NCI-H2029 treated with DMSO at 0.1 percent for 48 hours (cell line): ENCODE data around the gene GMPPA.

Experiments
- DNase-seq: peaks from one replicate; lab custom pipeline; 2025; lab: John Stamatoyannopoulos, UW

Gene GMPPA

DNA sequence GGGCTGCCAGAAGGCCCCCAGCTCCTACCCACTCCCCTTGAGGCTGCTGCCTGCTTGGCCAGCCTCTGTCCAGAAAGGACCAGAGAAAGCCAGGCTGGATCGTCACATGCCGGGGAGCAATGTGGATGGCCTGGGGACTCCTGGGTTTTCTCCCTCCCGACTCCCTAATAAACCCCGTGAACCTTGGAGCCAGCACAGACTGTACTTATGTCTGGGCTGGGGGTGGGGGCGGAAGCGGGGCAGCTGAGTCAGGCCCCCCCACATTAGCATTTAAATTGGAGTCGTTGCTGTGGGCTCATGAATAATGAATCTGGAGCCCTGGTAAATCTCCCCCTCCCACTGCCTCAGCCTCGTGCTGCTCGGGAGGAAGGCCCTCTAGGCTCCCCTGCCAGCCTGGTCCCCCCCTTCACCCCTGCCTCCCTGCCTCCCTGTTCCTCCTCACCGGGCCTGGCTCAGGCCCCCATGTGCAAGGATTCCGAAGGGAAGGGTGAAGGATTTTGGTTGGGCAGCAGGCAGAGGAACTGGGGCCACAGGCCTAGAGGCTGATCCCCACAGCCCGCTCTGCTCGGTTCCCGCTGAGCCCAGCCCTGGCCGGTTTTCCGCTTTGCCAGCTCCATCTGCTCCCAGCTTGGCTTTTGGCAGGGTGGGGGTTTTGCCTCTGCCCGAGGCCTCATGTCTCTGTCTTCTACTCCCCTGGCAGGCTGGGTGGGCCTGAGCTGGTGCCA, 8.3 kb downstream of the GMPPA start:
- DNase-seq: no peak

DNA sequence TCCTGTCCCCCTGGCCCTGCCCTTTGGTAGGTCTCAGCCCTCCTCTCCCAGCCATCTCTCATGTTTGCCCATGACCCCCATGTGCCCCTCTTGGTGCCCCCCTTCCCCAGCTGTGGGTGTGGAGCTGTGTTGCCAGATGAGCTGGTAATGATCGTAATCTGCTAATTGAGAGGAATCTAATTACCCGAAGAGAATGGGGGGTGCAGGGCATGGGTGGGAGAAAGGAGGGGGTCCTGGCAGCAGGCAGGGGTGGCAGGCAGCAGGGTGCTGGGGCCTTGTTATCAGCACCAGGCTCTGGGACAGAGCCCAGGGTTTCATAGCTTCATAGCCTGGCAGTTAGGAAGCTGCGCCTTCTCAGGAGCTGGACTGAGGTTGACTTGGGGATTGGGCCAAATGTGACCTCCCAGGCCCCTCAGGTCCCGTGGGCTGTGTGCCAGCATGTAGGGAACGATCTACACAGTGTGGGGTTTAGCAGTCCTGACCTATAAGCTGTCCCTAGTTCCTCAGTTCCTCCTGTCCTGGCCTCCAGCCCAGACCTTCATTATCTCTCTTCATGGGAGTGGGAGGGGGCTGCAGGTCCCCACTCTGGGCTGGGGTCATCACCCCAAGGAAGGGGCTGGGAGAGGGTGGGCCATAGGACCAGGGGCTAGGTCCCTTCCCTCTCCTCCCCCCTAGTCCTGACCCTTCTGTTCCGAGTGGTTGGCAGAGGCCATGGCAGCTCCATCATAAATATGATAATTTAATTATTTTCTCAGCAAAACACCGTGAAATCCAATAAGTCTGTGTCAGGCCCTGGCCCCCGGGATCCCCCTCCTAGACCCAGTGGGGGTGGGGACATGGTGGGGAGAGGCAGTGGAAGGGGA, 9.1 kb downstream of the GMPPA start:
- no peak for DNase-seq

DNA sequence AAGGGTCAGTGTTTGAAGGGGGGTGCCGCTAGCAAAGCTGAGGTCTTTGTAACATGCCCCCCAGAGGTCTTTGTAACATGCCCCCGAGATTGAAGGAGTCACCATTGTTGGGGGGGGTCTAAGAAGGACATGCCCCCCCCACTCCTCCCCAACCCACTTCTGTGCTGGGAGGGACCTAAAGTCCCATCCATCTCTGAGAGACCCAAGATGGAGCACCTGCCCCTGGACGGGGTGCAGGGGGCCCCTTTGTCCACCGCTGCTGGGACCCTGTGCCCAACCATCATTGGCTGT, 9.7 kb downstream of the GMPPA start:
- no peak for DNase-seq

GRCh38 chr2:219508971-219509779, 10.5 kb downstream of the GMPPA start:
- no peak for DNase-seq

DNA sequence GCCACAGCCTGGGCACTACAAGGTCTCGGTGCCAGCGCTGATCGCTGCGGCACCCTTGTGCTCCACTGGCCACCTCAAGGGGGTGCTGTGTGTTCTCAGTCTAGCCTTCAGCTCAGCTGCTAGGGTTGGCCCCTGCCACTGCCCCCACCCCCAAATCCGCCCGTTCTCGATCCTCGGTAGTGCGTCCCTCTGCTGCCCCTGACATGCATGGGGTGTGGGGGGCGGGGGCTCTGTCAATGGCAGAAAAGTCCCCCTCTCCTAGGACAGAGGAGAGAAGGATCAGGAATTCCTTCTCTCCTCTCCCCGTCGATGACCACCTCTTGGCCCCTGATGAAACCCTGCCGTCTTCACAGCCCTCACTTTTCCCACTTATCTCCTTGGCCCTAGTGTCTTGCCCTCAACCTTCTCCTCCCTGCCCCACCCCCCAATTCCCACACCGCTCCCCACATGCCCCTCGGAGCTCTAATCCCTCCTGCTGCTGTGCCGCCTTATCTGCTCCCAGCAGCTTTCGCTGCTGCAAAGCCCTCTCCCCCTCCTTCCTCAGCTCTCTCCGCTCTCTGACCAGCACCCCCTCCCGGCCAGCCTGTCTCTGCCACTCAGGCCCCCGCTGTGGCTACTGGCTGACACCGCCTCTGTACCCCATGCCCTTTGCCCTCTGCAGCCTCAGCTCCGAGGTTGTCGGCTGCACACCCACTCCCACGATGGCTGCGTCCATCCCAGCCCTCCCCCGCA, 11.3 kb downstream of the GMPPA start:
- no peak for DNase-seq

DNA sequence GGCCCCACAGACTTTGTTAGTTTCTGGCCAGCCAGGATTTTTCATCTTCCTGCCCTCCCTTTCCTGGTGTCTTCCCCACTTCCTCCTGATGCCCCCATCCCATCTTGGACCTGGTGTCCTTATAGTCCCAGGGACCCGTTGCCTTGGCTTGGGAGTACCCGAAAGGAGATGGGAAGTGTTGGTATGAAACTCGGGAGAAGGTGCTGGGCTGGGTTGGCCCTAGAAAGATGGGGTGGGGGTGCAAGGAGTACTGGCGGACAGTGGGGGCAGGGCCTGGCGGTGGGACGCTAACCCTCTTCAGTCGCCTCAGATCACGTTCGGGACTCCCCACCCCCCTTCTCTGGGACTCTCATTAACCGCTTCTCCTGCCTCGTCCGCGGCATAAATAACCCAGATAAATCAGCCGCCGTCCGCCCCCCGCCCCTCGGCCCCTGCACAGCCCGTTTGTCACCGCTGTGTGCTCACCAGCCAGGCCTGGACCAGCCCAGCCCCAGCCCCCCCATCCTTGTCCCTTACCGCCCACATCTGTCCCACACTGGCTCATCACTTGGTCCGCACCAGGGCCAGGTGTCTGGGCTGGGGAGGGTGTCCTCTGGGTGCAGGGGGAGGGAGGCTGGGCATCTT, 11.9 kb downstream of the GMPPA start:
- DNase-seq: no peak

DNA sequence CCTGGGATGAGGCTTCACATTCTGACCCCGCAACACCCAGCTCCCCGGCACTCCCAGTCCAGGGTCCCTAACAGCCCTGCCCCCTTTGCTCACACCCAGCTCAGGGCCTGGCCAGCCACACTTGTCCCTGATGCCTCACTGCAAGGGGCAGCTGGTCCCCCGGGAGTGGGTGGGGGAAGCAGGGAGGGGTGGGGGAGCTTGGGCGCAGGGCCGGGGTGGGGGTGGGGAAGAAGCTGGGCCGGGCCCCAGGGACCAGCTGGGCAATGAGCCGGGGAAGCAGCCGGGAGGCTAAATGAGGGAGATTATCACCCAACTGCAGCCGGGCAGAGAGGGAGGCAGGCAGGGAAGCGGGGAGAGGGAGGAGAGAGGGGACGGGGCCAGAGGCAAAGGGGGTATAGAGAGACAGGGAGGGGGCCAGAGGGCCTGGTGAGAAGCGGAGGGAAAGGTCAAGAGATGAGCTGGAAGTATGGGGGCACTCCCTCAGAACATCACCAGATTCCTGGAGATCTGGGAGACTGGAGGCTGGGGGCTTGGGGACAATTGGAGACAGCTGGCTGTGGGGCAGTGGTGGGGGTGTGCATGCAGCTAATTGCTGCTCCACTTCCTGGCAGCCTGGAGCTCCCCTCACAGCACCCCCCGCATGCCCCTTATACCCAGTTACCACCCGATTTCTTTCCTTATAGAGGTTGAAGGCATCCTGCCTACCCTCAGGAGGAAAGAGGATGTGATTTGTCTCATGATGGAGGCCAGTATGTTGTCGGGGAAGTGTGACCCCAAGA, 13.0 kb downstream of the GMPPA start:
- no peak for DNase-seq

GRCh38 chr2:219512524-219513216, 14.0 kb downstream of the GMPPA start:
- DNase-seq: no peak

GRCh38 chr2:219513787-219514186, 15.1 kb downstream of the GMPPA start:
- DNase-seq: no peak

DNA sequence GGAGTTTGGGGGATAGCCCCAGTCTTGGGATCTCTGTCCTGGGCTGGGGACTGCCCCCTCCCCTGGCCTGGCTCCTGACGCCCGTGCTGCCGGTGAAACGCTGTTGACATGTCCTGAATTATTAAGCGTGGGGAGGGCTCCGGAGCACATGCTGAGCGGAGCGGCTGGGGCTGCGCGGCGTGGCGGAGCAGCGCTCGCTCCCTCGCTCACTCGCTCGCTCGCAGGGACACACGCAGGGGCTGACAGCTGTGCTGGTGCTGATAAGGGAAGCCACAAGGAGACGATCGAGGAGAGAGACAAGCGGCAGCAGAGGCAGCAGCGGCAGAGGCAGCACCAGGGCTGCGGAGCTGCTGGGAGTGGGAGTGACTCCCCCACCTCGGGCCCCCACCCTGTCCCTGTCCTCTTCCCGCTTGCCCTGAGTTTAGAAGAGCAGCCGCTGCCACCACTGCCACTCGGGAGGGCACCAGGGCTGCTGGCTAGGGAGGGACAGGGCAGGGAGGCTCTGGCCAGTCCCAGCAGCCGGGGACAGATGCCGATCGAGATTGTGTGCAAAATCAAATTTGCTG, 15.6 kb downstream of the GMPPA start, which contains the start of gene ASIC4:
TSS of gene ASIC4 (plus strand) at position 287 of the 566 bp plus-strand sequence. CDS start at position 530, 243 bp downstream.
- no peak for DNase-seq

GRCh38 chr2:219514836-219515235, 16.1 kb downstream of the GMPPA start:
- no peak for DNase-seq

DNA sequence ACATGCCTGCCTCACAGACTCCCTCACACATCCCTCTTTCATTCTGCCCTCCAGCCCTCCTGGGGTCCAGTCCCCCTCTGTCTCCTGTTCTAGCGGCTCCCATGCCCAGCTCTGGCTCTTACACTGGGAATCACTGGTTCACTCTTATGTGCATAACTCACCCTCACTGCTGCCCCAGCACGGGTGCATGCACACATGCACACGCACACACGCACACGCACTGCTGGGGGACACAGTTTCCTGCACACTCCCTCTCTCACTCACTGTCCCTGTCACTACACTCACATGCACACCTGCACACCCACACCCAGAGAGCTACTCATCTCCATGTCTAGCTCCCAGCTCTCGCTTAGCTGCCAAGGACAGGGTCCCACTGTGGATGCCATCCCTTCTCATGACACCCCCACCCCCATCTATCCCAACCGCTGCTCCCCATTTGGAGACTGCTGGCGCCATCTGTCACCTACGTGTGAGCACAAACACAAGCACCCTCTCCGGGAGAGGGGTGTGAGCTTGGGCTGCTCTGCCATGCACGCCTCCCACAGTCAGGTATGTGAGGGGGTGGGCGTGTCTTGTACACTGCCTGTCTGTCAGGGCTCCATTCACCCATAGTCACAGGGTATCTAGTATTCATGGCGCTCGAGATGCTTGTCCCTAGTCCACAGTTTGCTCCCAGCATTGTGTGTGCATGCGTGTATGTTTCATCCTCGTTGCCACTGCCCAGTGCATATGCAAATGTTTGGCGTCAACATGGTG, 17.4 kb downstream of the GMPPA start:
- DNase-seq: no peak

DNA sequence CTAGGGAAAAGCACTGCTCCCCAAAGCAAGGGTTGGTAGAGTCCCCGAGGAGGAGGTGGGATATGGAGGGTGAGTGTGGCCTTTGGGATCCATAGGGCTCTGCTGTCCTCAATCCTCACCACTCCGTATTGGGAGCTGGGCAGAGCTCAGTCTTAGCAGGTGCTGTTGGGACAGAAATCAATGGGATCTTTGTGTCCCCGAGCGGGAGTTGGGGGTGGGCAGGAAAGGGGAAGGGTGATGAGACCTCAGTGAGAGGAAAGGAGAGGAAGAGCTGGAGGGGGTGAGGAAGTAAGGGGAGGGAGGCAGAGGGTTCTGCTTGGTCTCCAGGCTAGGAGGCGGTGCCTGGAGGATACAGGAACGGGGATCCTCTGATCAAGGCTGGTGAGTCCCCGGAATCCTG, 18.2 kb downstream of the GMPPA start:
- DNase-seq: no peak

- no peak for DNase-seq
Observed at GRCh38 chr2:219517954-219518778, 19.5 kb downstream of the GMPPA start.

- no peak for DNase-seq
Observed at GRCh38 chr2:219519526-219519916, 20.8 kb downstream of the GMPPA start.

- no peak for DNase-seq
Observed at GRCh38 chr2:219520079-219520478, 21.4 kb downstream of the GMPPA start.

- DNase-seq: no peak
Observed at GRCh38 chr2:219521066-219521880, 22.6 kb downstream of the GMPPA start.
